Measurements from ENCODE around the gene PAPPA2.
A peak's percentile ranks its signal among the peaks of the same experiment; 100 is the strongest.

Gene PAPPA2

DNA sequence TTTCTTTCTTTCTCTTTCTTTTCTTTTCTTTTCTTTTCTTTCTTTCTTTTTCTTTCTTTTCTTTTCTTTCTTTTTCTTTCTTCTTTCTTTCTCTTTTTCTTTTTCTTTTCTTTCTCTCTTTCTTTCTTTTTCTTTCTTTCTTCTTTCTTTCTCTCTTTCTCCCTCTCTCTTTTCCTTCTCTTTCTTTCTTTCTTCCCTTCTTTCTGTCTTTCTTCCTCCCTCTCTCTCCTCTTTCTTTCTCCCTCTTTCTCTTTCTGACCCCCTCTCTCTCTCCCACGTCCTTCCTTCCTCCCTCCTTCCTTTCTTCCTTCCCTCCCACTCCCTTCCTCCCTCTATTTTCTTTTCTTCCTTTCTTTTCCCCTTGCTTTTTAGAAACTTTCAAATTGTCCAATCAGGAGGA lies 333.6 kb downstream of the PAPPA2 start:
- peaks cover 28% of the 10 kb centered on the region for H3K27me3 ChIP-seq (ENCODE audit: low read depth, low read length)
- H3K9me3 ChIP-seq (ENCODE audit: insufficient read depth, low read length) = no peaks in the 10 kb centered on the region
- H3K4me3 ChIP-seq (ENCODE audit: low read length) = no peak overlapping the region
- no peaks in the 10 kb centered on the region for H3K79me2 ChIP-seq (ENCODE audit: low read length)
- no peak overlapping the region for H3K27ac ChIP-seq (ENCODE audit: low read length)
- TF ChIP-seq, protein P1, sequence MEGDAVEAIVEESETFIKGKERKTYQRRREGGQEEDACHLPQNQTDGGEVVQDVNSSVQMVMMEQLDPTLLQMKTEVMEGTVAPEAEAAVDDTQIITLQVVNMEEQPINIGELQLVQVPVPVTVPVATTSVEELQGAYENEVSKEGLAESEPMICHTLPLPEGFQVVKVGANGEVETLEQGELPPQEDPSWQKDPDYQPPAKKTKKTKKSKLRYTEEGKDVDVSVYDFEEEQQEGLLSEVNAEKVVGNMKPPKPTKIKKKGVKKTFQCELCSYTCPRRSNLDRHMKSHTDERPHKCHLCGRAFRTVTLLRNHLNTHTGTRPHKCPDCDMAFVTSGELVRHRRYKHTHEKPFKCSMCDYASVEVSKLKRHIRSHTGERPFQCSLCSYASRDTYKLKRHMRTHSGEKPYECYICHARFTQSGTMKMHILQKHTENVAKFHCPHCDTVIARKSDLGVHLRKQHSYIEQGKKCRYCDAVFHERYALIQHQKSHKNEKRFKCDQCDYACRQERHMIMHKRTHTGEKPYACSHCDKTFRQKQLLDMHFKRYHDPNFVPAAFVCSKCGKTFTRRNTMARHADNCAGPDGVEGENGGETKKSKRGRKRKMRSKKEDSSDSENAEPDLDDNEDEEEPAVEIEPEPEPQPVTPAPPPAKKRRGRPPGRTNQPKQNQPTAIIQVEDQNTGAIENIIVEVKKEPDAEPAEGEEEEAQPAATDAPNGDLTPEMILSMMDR (IDR thresholded peaks at IDR 0.05; ENCODE audit: low read depth, low read length) = no peak
- TF ChIP-seq EZH2phosphoT487 (IDR thresholded peaks at IDR 0.05; ENCODE audit: low read depth) = no peak
- H3K36me3 ChIP-seq (replicated peaks; ENCODE audit: low read depth, low read length) = no peaks in the 10 kb centered on the region
- H2AFZ ChIP-seq (ENCODE audit: low read depth, low read length) = no peak overlapping the region
- H3K9ac ChIP-seq (ENCODE audit: low read length) = no peak overlapping the region
- no peaks in the 10 kb centered on the region for H3K4me1 ChIP-seq (ENCODE audit: low read length)
- H4K20me1 ChIP-seq (ENCODE audit: insufficient read depth, low read length) = no peaks in the 10 kb centered on the region
- no peak overlapping the region for H3K4me2 ChIP-seq (ENCODE audit: low read length)

DNA sequence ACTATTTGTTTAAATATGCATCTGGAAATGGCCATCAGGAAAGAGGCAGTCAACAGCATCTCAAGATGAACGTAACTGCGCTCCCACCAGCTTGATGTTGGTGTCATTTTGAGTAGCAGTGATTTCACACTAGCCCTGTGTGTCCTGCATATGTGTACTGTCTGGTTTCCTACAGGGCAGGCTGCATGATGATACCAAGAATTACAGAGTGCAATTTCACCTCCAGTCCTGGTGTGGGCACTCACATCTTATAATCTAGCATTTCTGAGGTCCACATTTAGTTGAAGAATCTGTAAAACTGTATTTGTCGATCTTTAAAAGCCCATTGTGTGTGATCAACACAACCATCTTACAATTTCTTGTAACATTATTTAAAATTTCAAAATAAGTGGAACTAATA lies 336.4 kb downstream of the PAPPA2 start:
- H3K4me1 ChIP-seq (ENCODE audit: low read length) = no peaks in the 10 kb centered on the region
- no peaks in the 10 kb centered on the region for H4K20me1 ChIP-seq (ENCODE audit: insufficient read depth, low read length)
- no peaks in the 10 kb centered on the region for H3K79me2 ChIP-seq (ENCODE audit: low read length)
- H2AFZ ChIP-seq (ENCODE audit: low read depth, low read length) = no peak overlapping the region
- H3K27me3 ChIP-seq (ENCODE audit: low read depth, low read length) = peaks cover 49% of the 10 kb centered on the region
- H3K4me3 ChIP-seq (ENCODE audit: low read length) = no peak overlapping the region
- no peak overlapping the region for H3K9ac ChIP-seq (ENCODE audit: low read length)
- H3K9me3 ChIP-seq (ENCODE audit: insufficient read depth, low read length) = no peaks in the 10 kb centered on the region
- H3K27ac ChIP-seq (ENCODE audit: low read length) = no peak overlapping the region
- no peak overlapping the region for H3K4me2 ChIP-seq (ENCODE audit: low read length)
- no peak for TF ChIP-seq EZH2phosphoT487 (IDR thresholded peaks at IDR 0.05; ENCODE audit: low read depth)
- TF ChIP-seq, protein P1 (IDR thresholded peaks at IDR 0.05; ENCODE audit: low read depth, low read length) = peak; percentile 17; the same call in 1 of the 2 replicates
- H3K36me3 ChIP-seq (replicated peaks; ENCODE audit: low read depth, low read length) = no peaks in the 10 kb centered on the region

DNA sequence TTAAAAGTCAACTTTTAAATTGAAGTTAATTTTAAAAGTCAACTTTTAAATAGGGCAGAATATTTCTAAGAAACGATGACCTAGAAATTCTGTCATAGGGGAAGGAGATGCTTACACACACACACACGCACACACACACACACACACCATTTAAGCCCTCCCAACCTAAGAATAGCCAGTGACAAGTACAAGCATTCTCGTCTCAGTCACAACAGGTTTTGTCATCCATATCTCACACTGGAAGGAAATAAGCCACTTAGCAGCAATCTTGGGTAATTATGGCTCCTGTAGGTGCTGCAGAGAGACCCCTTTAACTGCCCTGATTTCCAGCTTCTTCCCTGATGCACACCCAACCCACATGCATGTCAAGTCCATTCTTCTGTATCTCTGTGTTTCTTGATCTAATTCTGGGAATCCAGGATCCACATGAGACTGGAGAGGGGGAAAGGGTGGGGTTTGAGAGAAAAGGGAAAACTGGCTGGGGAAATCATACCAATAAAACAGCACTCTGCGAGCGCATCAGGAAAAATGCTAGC lies 338.1 kb downstream of the PAPPA2 start:
- no peaks in the 10 kb centered on the region for H3K36me3 ChIP-seq (replicated peaks; ENCODE audit: low read depth, low read length)
- no peaks in the 10 kb centered on the region for H3K9me3 ChIP-seq (ENCODE audit: insufficient read depth, low read length)
- H3K4me2 ChIP-seq (ENCODE audit: low read length) = no peak overlapping the region
- H2AFZ ChIP-seq (ENCODE audit: low read depth, low read length) = no peak overlapping the region
- no peak overlapping the region for H3K27ac ChIP-seq (ENCODE audit: low read length)
- peaks cover 37% of the 10 kb centered on the region for H3K27me3 ChIP-seq (ENCODE audit: low read depth, low read length)
- H3K4me1 ChIP-seq (ENCODE audit: low read length) = no peaks in the 10 kb centered on the region
- H3K79me2 ChIP-seq (ENCODE audit: low read length) = no peaks in the 10 kb centered on the region
- no peak overlapping the region for H3K4me3 ChIP-seq (ENCODE audit: low read length)
- H4K20me1 ChIP-seq (ENCODE audit: insufficient read depth, low read length) = no peaks in the 10 kb centered on the region
- no peak overlapping the region for H3K9ac ChIP-seq (ENCODE audit: low read length)
- TF ChIP-seq, protein P1 (IDR thresholded peaks at IDR 0.05; ENCODE audit: low read depth, low read length) = no peak
- no peak for TF ChIP-seq EZH2phosphoT487 (IDR thresholded peaks at IDR 0.05; ENCODE audit: low read depth)

DNA sequence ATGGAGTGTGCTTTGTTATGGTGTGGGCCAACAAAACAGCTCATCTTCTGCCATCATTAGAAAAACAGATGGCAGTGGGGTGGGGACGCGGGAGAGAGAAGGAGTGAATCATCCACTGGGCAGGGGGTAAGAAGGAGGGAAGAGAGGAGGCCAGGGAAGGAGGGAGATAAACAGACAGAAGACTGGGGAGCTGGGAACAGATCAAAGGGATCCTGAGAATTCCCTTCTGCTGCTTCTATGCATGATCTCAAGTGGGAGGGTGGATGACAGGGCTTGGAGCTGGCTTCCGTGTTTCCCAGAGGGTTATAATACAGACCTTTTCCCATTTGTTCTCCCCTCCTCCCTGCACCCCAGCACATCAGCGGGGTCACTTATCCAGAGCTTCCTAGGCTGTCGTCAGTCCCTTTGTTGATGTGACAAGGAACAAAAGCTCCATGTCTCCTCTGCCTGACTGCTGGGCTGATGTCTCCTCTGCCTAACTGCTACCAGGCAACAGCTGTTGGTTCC lies 338.6 kb downstream of the PAPPA2 start:
- H3K9ac ChIP-seq (ENCODE audit: low read length) = no peak overlapping the region
- no peak overlapping the region for H3K27ac ChIP-seq (ENCODE audit: low read length)
- no peaks in the 10 kb centered on the region for H3K79me2 ChIP-seq (ENCODE audit: low read length)
- no peak overlapping the region for H2AFZ ChIP-seq (ENCODE audit: low read depth, low read length)
- no peaks in the 10 kb centered on the region for H3K9me3 ChIP-seq (ENCODE audit: insufficient read depth, low read length)
- no peaks in the 10 kb centered on the region for H3K36me3 ChIP-seq (replicated peaks; ENCODE audit: low read depth, low read length)
- H3K4me3 ChIP-seq (ENCODE audit: low read length) = no peak overlapping the region
- TF ChIP-seq, protein P1 (IDR thresholded peaks at IDR 0.05; ENCODE audit: low read depth, low read length) = no peak
- TF ChIP-seq EZH2phosphoT487 (IDR thresholded peaks at IDR 0.05; ENCODE audit: low read depth) = no peak
- H3K4me1 ChIP-seq (ENCODE audit: low read length) = no peaks in the 10 kb centered on the region
- H3K27me3 ChIP-seq (ENCODE audit: low read depth, low read length) = peaks cover 35% of the 10 kb centered on the region
- H3K4me2 ChIP-seq (ENCODE audit: low read length) = no peak overlapping the region
- no peaks in the 10 kb centered on the region for H4K20me1 ChIP-seq (ENCODE audit: insufficient read depth, low read length)

All from OCI-LY3 (cell line).